Mesothelial cell of epicardium (in vitro differentiated cells): ENCODE results near the gene CNTNAP5. TPM values are rescaled to one million over a fixed set of nuclear protein-coding genes. Genes with fewer than 3 reads are reported as not detected.

Source experiments
- DNase-seq, 2 experiments: peaks; one replicate each; pipeline ENCODE4 v3.0.0; 2021; ENCODE audit warnings: low spot score in 2 of 2; ENCODE audit not compliant: unreplicated experiment in 2 of 2
- H3K27ac Mint-ChIP-seq: 2 replicates; pipeline ENCODE4 v1.8.0; 2021; ENCODE audit warnings: mixed read lengths
- H3K27me3 Mint-ChIP-seq: 2 replicates; pipeline ENCODE4 v1.8.0; 2021; ENCODE audit warnings: low read depth, mixed read lengths
- H3K36me3 Mint-ChIP-seq: 2 replicates; pipeline ENCODE4 v1.8.0; 2021; ENCODE audit warnings: mixed read lengths
- H3K4me1 Mint-ChIP-seq: 2 replicates; pipeline ENCODE4 v1.8.0; 2021; ENCODE audit warnings: mixed read lengths
- H3K4me3 Mint-ChIP-seq: 2 replicates; pipeline ENCODE4 v1.8.0; 2021; ENCODE audit warnings: mild to moderate bottlenecking, moderate library complexity, mixed read lengths
- H3K9me3 Mint-ChIP-seq: 2 replicates; pipeline ENCODE4 v1.8.0; 2021; ENCODE audit warnings: mixed read lengths
- CTCF ChIP-seq: fragments of 200-600 bp; sonication (generic); IDR thresholded peaks from one replicate; pipeline ENCODE4 v1.5.0; 2021; ENCODE audit warnings: antibody characterized with exemption; ENCODE audit not compliant: unreplicated experiment
- total RNA-seq: library from RNA; stranded (reverse); gene quantifications from 3 replicates; pipeline ENCODE4 v1.2.1, GENCODE V29; 2021

The CNTNAP5 gene
- total RNA-seq, 1 donor from 2014 or later: 0.22 TPM

GRCh38 chr2:124816007-124816406 lies 790.9 kb downstream of the CNTNAP5 start:
- DNase-seq: no peak
- H3K9me3 Mint-ChIP-seq: no peaks in the 10 kb centered on the region
- H3K27me3 Mint-ChIP-seq: no peaks in the 10 kb centered on the region
- no peak for TF ChIP-seq CTCF
- H3K36me3 Mint-ChIP-seq: no peaks in the 10 kb centered on the region
- H3K27ac Mint-ChIP-seq: no peak overlapping the region
- no peaks in the 10 kb centered on the region for H3K4me1 Mint-ChIP-seq
- no peak overlapping the region for H3K4me3 Mint-ChIP-seq

GRCh38 chr2:124822516-124822915 lies 797.4 kb downstream of the CNTNAP5 start:
- Mint-ChIP-seq H3K9me3 (peaks cover 6% of the 10 kb centered on the region), H3K27me3 (no peaks in the 10 kb centered on the region), H3K4me3 (no peak overlapping the region), H3K36me3 (no peaks in the 10 kb centered on the region), H3K27ac (no peak overlapping the region), H3K4me1 (no peaks in the 10 kb centered on the region)
- no peak for DNase-seq
- TF ChIP-seq CTCF: no peak

GRCh38 chr2:124824441-124824840 lies 799.4 kb downstream of the CNTNAP5 start:
- no peak for DNase-seq
- H3K36me3 Mint-ChIP-seq: no peaks in the 10 kb centered on the region
- no peak for TF ChIP-seq CTCF
- no peak overlapping the region for H3K4me3 Mint-ChIP-seq
- peaks cover 18% of the 10 kb centered on the region for H3K9me3 Mint-ChIP-seq
- no peaks in the 10 kb centered on the region for H3K4me1 Mint-ChIP-seq
- no peaks in the 10 kb centered on the region for H3K27me3 Mint-ChIP-seq
- no peak overlapping the region for H3K27ac Mint-ChIP-seq

- H3K9me3 Mint-ChIP-seq: peaks cover 23% of the 10 kb centered on the region
- no peak overlapping the region for H3K4me3 Mint-ChIP-seq
- peaks cover 19% of the 10 kb centered on the region for H3K4me1 Mint-ChIP-seq
- H3K27ac Mint-ChIP-seq: no peak overlapping the region
- H3K36me3 Mint-ChIP-seq: peaks cover 1% of the 10 kb centered on the region
- no peak for DNase-seq
- no peaks in the 10 kb centered on the region for H3K27me3 Mint-ChIP-seq
- no peak for TF ChIP-seq CTCF
Measured at GRCh38 chr2:124832521-124832920, 807.4 kb downstream of the CNTNAP5 start.

GRCh38 chr2:124834331-124834730 lies 809.2 kb downstream of the CNTNAP5 start:
- no peak for DNase-seq
- no peak overlapping the region for H3K27ac Mint-ChIP-seq
- peaks cover 15% of the 10 kb centered on the region for H3K9me3 Mint-ChIP-seq
- H3K27me3 Mint-ChIP-seq: no peaks in the 10 kb centered on the region
- no peak overlapping the region for H3K4me3 Mint-ChIP-seq
- H3K36me3 Mint-ChIP-seq: peaks cover 1% of the 10 kb centered on the region
- no peak for TF ChIP-seq CTCF
- H3K4me1 Mint-ChIP-seq: peaks cover 27% of the 10 kb centered on the region

GRCh38 chr2:124835331-124835730 lies 810.2 kb downstream of the CNTNAP5 start:
- H3K9me3 Mint-ChIP-seq: peaks cover 13% of the 10 kb centered on the region
- TF ChIP-seq CTCF: no peak

More at GRCh38 chr2:124835331-124835730, 810.2 kb downstream of the CNTNAP5 start:
- H3K27ac Mint-ChIP-seq: no peak overlapping the region
- peaks cover 1% of the 10 kb centered on the region for H3K36me3 Mint-ChIP-seq
- no peak for DNase-seq
- no peaks in the 10 kb centered on the region for H3K27me3 Mint-ChIP-seq
- peaks cover 30% of the 10 kb centered on the region for H3K4me1 Mint-ChIP-seq
- no peak overlapping the region for H3K4me3 Mint-ChIP-seq
